ENCODE data around the gene CYB561. TPM values are rescaled to one million over a fixed set of nuclear protein-coding genes. Genes with fewer than 3 reads are reported as not detected.

Gene CYB561
- total RNA-seq, 1 experiment from 2014 or later = 67.6 TPM

GRCh38 chr17:63445571-63445953 lies 544 bp downstream of the CYB561 start:
- Histone ChIP-seq H3K9me3 (ENCODE audit: control insufficient read depth in 1 of 2, insufficient read depth in 1 of 2, low read depth in 1 of 2, low read length in 2 of 2) (no peaks in the 10 kb centered on the region), H3K27me3 (ENCODE audit: insufficient read depth, low read length) (no peaks in the 10 kb centered on the region), H3K9ac (ENCODE audit: low read length) (peak overlapping the region; percentile 87), H2AFZ (ENCODE audit: low read depth, low read length, poor library complexity, severe bottlenecking) (peak overlapping the region; percentile 51), H3K4me3 (replicated peaks in 1 of 2; ENCODE audit: low read depth in 1 of 2, low read length in 2 of 2) (peak overlapping the region; percentile 85 to 86), H3K27ac (ENCODE audit: low read depth, low read length) (peak overlapping the region; percentile 92), H3K36me3 (ENCODE audit: control insufficient read depth in 1 of 2, insufficient read depth in 2 of 2, low read length in 2 of 2) (no peaks in the 10 kb centered on the region), H3K9me2 (ENCODE audit: insufficient read depth) (no peaks in the 10 kb centered on the region), H3K4me1 (ENCODE audit: control insufficient read depth in 1 of 2, insufficient read depth in 2 of 2, low read length in 2 of 2) (peaks cover 15 to 33% of the 10 kb centered on the region in 2 experiments), H3K4me2 (ENCODE audit: low read length) (peak overlapping the region; percentile 98), H4K20me1 (ENCODE audit: insufficient read depth) (no peaks in the 10 kb centered on the region), H3K79me2 (ENCODE audit: insufficient read depth, low read length) (peaks cover 47% of the 10 kb centered on the region)
- peak; percentile 73 for ATAC-seq
- intact Hi-C loops (cut with micrococcal nuclease) = no loop called here
- CTCF ChIA-PET = interaction anchor here (1.0 to 3.4 kb wide), 7 partner anchors 10 to 166 kb away, joined by 4 to 43 read pairs (median 9); partner anchors contain the start of gene ACE
- BruUV-seq (replicated peaks) = no TSS peak
- peak; percentile 58 for DNase-seq (ENCODE audit: low read depth, low spot score)
- TF ChIP-seq SP1 (IDR thresholded peaks at IDR 0.05; ENCODE audit: low read depth) (no peak), ATF3 (IDR thresholded peaks at IDR 0.05) (no peak), MAX (IDR thresholded peaks at IDR 0.05) (peak; percentile 76; the same call in 1 of the 2 replicates), TCF7L2 (IDR thresholded peaks at IDR 0.05; ENCODE audit: borderline replicate concordance, extremely low read depth, insufficient read depth, insufficient read length) (peak; percentile 84), POLR2AphosphoS5 (IDR thresholded peaks at IDR 0.05; ENCODE audit: low read depth, low read length) (peak; percentile 68; the same call in 1 of the 2 replicates), EGR1 (IDR thresholded peaks at IDR 0.05; ENCODE audit: low read depth) (no peak), POLR2A (IDR thresholded peaks at IDR 0.05; ENCODE audit: borderline replicate concordance, extremely low read depth, insufficient read depth, insufficient read length) (no peak), EZH2 (IDR thresholded peaks at IDR 0.05) (no peak), ZNF274 (IDR thresholded peaks at IDR 0.05; ENCODE audit: low read depth, low read length) (no peak)
- RAD21 ChIA-PET (ENCODE audit: low non-redundant PET in 1 of 2, low total read pairs in 2 of 2, uncharacterized antibody in 2 of 2, unreplicated experiment in 2 of 2) = interaction anchor here (0.7 to 2.8 kb wide), 4 partner anchors 20 to 167 kb away, joined by 3 to 12 read pairs (median 4); partner anchors contain the start of gene ACE (in 1 of the 2)
- POLR2A ChIA-PET = interaction anchor here (0.6 to 4.8 kb wide), 8 partner anchors 11 to 176 kb away, joined by 3 to 23 read pairs (median 4); partner anchors contain the start of gene MAP3K3

GRCh38 chr17:63445065-63445464 lies 1.0 kb downstream of the CYB561 start:
- Histone ChIP-seq H3K4me2 (ENCODE audit: low read length) (peak overlapping the region; percentile 98), H3K36me3 (ENCODE audit: control insufficient read depth in 1 of 2, insufficient read depth in 2 of 2, low read length in 2 of 2) (no peaks in the 10 kb centered on the region), H3K9me3 (ENCODE audit: control insufficient read depth in 1 of 2, insufficient read depth in 1 of 2, low read depth in 1 of 2, low read length in 2 of 2) (no peaks in the 10 kb centered on the region), H2AFZ (ENCODE audit: low read depth, low read length, poor library complexity, severe bottlenecking) (no peak overlapping the region), H4K20me1 (ENCODE audit: insufficient read depth) (no peaks in the 10 kb centered on the region), H3K9me2 (ENCODE audit: insufficient read depth) (no peaks in the 10 kb centered on the region), H3K27ac (ENCODE audit: low read depth, low read length) (peak overlapping the region; percentile 92), H3K27me3 (ENCODE audit: insufficient read depth, low read length) (no peaks in the 10 kb centered on the region), H3K79me2 (ENCODE audit: insufficient read depth, low read length) (peaks cover 52% of the 10 kb centered on the region), H3K4me1 (ENCODE audit: control insufficient read depth in 1 of 2, insufficient read depth in 2 of 2, low read length in 2 of 2) (peaks cover 15 to 28% of the 10 kb centered on the region in 2 experiments), H3K4me3 (replicated peaks in 1 of 2; ENCODE audit: low read depth in 1 of 2, low read length in 2 of 2) (peak overlapping the region; percentile 85 to 86), H3K9ac (ENCODE audit: low read length) (peak overlapping the region; percentile 87)
- ChIA-PET CTCF (interaction anchor here (1.0 to 3.4 kb wide), 7 partner anchors 10 to 167 kb away, joined by 4 to 43 read pairs (median 9); partner anchors contain the start of gene ACE), POLR2A (interaction anchor here (0.6 to 4.8 kb wide), 9 partner anchors 10 to 177 kb away, joined by 3 to 23 read pairs (median 4); partner anchors contain the start of gene MAP3K3), RAD21 (ENCODE audit: low non-redundant PET in 1 of 2, low total read pairs in 2 of 2, uncharacterized antibody in 2 of 2, unreplicated experiment in 2 of 2) (interaction anchor here (0.7 to 2.8 kb wide), 4 partner anchors 20 to 167 kb away, joined by 3 to 12 read pairs (median 4); partner anchors contain the start of gene ACE (in 1 of the 2))
- no peak for DNase-seq (ENCODE audit: low read depth, low spot score)
- ATAC-seq = no peak
- intact Hi-C loops (cut with micrococcal nuclease) = no loop called here
- BruUV-seq (replicated peaks) = no TSS peak
- TF ChIP-seq CTCF (IDR thresholded peaks at IDR 0.05 in 2 of 3, conservative IDR thresholded peaks at IDR 0.05 in 1 of 3; ENCODE audit: borderline replicate concordance in 1 of 3, insufficient read depth in 1 of 3, low read depth in 2 of 3, low read length in 2 of 3) (no peak), FOSL1 (IDR thresholded peaks at IDR 0.05; ENCODE audit: low read depth) (no peak), CEBPB (IDR thresholded peaks at IDR 0.05; ENCODE audit: low read depth) (no peak), JUND (IDR thresholded peaks at IDR 0.05) (no peak), TCF7L2 (IDR thresholded peaks at IDR 0.05; ENCODE audit: borderline replicate concordance, extremely low read depth, insufficient read depth, insufficient read length) (no peak), EGR1 (IDR thresholded peaks at IDR 0.05; ENCODE audit: low read depth) (no peak), ELF1 (IDR thresholded peaks at IDR 0.05; ENCODE audit: borderline replicate concordance, low read depth) (no peak), EZH2 (IDR thresholded peaks at IDR 0.05) (no peak), ZFX (IDR thresholded peaks at IDR 0.05) (no peak), POLR2A (IDR thresholded peaks at IDR 0.05; ENCODE audit: borderline replicate concordance, extremely low read depth, insufficient read depth, insufficient read length) (no peak), MAX (IDR thresholded peaks at IDR 0.05) (no peak), RAD21 (IDR thresholded peaks at IDR 0.05; ENCODE audit: low read depth) (no peak; the same call in 1 of the 2 replicates)

Data from HCT116 (cell line).